OCI-LY7 (cell line): ENCODE measurements around the gene COL5A1. TPM values are rescaled to one million over a fixed set of nuclear protein-coding genes. Genes with fewer than 3 reads are reported as not detected.

Experiments used
- BruUV-seq: library from RNA; stranded (reverse); fragments of 400-500 nt; replicated peaks from 2 replicates; lab custom pipeline; 2021; lab: Mats Ljungman, UMichigan
- CTCF ChIA-PET: fragments of 300-600 bp; sonication (Branson Sonifier 250); formaldehyde crosslinking; loops from one replicate; lab custom pipeline; 2022; ENCODE audit warnings: antibody characterized with exemption; ENCODE audit not compliant: unreplicated experiment; lab: Charles Lee
- POLR2A ChIA-PET: fragments of 300-600 bp; sonication (Branson Sonifier 250); formaldehyde crosslinking; loops from one replicate; lab custom pipeline; 2022; ENCODE audit warnings: antibody characterized with exemption; lab: Charles Lee
- DNase-seq: peaks from one replicate; pipeline ENCODE4 v3.0.0-alpha.2; 2015; ENCODE audit warnings: low spot score
- H2AFZ ChIP-seq: fragments of 200-600 bp; sonication (generic), shearing (Covaris generic); 2 replicates; pipeline ENCODE4 v1.6.1; 2014; ENCODE audit warnings: mild to moderate bottlenecking, antibody characterized with exemption, low read length, moderate library complexity
- H3K27ac ChIP-seq: fragments of 200-600 bp; sonication (generic); 2 replicates; pipeline ENCODE4 v1.5.1; 2014; ENCODE audit warnings: mixed run types, low read depth, mild to moderate bottlenecking, moderate library complexity, low read length, inconsistent platforms; ENCODE audit not compliant: poor library complexity, severe bottlenecking
- H3K36me3 ChIP-seq: fragments of 200-600 bp; sonication (generic); 2 replicates; pipeline ENCODE4 v1.6.1; 2014; ENCODE audit warnings: mild to moderate bottlenecking, antibody characterized with exemption, low read length, moderate library complexity, mixed read lengths; ENCODE audit not compliant: insufficient read depth
- H3K4me1 ChIP-seq: fragments of 200-600 bp; sonication (generic); 2 replicates; pipeline ENCODE4 v1.5.1; 2014; ENCODE audit warnings: mild to moderate bottlenecking, low read length; ENCODE audit not compliant: insufficient read depth, poor library complexity, severe bottlenecking
- H3K4me2 ChIP-seq: fragments of 200-600 bp; sonication (generic); 2 replicates; pipeline ENCODE4 v1.6.1; 2014; ENCODE audit warnings: mild to moderate bottlenecking, low read length
- H3K4me3 ChIP-seq: fragments of 200-600 bp; sonication (generic); 2 replicates; pipeline ENCODE4 v1.5.1; 2014; ENCODE audit warnings: mild to moderate bottlenecking, low read depth, low read length; ENCODE audit not compliant: poor library complexity, severe bottlenecking
- H3K79me2 ChIP-seq: fragments of 200-600 bp; sonication (generic); 2 replicates; pipeline ENCODE4 v1.6.1; 2016; ENCODE audit warnings: low read depth, mild to moderate bottlenecking, low read length, moderate library complexity, mixed read lengths; ENCODE audit not compliant: insufficient read depth
- H3K9me2 ChIP-seq: fragments of 200-600 bp; sonication (generic); 2 replicates; pipeline ENCODE4 v1.6.1; 2016; ENCODE audit warnings: mild to moderate bottlenecking, low read length, mixed read lengths; ENCODE audit not compliant: insufficient read depth
- H3K9me3 ChIP-seq: fragments of 200-600 bp; sonication (generic); 2 replicates; pipeline ENCODE4 v1.6.1; 2014; ENCODE audit warnings: mild to moderate bottlenecking, mixed run types, low read length, mixed read lengths
- H4K20me1 ChIP-seq: fragments of 200-600 bp; sonication (generic); 2 replicates; pipeline ENCODE4 v1.6.1; 2014; ENCODE audit warnings: mild to moderate bottlenecking, antibody characterized with exemption, low read length, moderate library complexity, mixed read lengths; ENCODE audit not compliant: insufficient read depth
- EZH2phosphoT487 ChIP-seq: fragments of 200-600 bp; sonication (generic); IDR thresholded peaks from 2 replicates; pipeline ENCODE4 v1.6.1; 2018; ENCODE audit warnings: low read depth, borderline replicate concordance, mild to moderate bottlenecking, mixed run types, antibody characterized with exemption, low read length, moderate library complexity, mixed read lengths
- intact Hi-C: fragments of 100-400 bp; cut with micrococcal nuclease; formaldehyde crosslinking; loops from one replicate; pipeline ENCODE4 v1.10.0; 2022; ENCODE audit not compliant: unreplicated experiment
- total RNA-seq, 2 experiments: library from RNA; depleted of rRNA in 1 of 2; stranded (reverse); fragments of >200 nt in 1 of 2; shearing (Covaris generic) in 1 of 2; gene quantifications; 2 replicates each; pipeline ENCODE4 v1.2.3, GENCODE V29; 2014 to 2022
- TF ChIP-seq, protein P1 (sequence below): fragments of 200-600 bp; sonication (generic); conservative IDR thresholded peaks from 2 replicates; pipeline ENCODE4 v1.5.1; 2014; ENCODE audit warnings: mild to moderate bottlenecking, antibody characterized with exemption, low read length, moderate library complexity, mixed read lengths

Gene COL5A1
- total RNA-seq, 2 experiments from 2014 or later, result 12.2 to 28.6 TPM

DNA sequence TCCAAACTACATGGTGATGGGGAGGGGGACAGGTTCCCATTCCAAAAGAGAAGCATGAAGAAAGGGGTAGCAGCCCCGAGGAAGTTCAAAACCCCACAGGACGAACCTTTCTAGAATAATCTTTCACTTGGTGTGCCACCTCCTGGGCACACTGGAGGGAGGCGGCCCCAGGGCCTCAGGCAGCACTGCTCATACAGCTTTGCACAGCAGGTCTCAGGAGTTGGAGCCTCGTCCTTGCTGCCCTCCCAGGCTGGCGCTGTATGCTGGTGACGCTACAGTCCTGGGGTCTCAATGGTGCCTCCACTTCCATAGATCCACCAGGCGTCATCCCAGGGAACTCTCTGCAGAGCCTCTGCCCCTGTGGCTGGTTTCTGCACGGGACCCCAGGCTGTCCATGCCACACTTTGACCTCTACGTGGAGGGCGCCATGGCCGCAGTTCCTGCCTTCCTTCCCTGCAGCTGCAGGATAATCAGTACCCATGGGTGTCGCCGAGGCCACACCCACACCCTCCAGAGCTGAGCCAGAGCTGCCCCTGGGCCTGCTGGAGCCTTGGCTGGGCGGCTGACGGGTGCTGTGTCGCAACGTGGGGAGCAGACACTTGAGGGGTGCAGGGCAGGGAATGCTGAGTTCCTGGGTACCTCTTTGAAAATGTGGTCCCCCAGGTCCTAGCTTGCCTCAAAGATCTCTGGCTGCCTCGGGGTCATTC, 95.3 kb downstream of the COL5A1 start:
- no peaks in the 10 kb centered on the region for H4K20me1 ChIP-seq
- TF ChIP-seq, protein P1, sequence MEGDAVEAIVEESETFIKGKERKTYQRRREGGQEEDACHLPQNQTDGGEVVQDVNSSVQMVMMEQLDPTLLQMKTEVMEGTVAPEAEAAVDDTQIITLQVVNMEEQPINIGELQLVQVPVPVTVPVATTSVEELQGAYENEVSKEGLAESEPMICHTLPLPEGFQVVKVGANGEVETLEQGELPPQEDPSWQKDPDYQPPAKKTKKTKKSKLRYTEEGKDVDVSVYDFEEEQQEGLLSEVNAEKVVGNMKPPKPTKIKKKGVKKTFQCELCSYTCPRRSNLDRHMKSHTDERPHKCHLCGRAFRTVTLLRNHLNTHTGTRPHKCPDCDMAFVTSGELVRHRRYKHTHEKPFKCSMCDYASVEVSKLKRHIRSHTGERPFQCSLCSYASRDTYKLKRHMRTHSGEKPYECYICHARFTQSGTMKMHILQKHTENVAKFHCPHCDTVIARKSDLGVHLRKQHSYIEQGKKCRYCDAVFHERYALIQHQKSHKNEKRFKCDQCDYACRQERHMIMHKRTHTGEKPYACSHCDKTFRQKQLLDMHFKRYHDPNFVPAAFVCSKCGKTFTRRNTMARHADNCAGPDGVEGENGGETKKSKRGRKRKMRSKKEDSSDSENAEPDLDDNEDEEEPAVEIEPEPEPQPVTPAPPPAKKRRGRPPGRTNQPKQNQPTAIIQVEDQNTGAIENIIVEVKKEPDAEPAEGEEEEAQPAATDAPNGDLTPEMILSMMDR, result no peak
- no peak for TF ChIP-seq EZH2phosphoT487
- no TSS peak for BruUV-seq
- no peak overlapping the region for H3K4me3 ChIP-seq
- H3K79me2 ChIP-seq, result no peaks in the 10 kb centered on the region
- H2AFZ ChIP-seq, result no peak overlapping the region
- no peak overlapping the region for H3K4me2 ChIP-seq
- intact Hi-C loops, result loop anchor here (5.0 kb wide), 1 partner anchor 40 kb away; no protein-coding TSS in a partner anchor
- no peaks in the 10 kb centered on the region for H3K4me1 ChIP-seq
- ChIA-PET POLR2A (no interaction called here), CTCF (no interaction called here)
- no peaks in the 10 kb centered on the region for H3K36me3 ChIP-seq
- H3K9me2 ChIP-seq, result no peaks in the 10 kb centered on the region
- no peak for DNase-seq
- H3K27ac ChIP-seq, result no peak overlapping the region
- H3K9me3 ChIP-seq, result no peaks in the 10 kb centered on the region

DNA sequence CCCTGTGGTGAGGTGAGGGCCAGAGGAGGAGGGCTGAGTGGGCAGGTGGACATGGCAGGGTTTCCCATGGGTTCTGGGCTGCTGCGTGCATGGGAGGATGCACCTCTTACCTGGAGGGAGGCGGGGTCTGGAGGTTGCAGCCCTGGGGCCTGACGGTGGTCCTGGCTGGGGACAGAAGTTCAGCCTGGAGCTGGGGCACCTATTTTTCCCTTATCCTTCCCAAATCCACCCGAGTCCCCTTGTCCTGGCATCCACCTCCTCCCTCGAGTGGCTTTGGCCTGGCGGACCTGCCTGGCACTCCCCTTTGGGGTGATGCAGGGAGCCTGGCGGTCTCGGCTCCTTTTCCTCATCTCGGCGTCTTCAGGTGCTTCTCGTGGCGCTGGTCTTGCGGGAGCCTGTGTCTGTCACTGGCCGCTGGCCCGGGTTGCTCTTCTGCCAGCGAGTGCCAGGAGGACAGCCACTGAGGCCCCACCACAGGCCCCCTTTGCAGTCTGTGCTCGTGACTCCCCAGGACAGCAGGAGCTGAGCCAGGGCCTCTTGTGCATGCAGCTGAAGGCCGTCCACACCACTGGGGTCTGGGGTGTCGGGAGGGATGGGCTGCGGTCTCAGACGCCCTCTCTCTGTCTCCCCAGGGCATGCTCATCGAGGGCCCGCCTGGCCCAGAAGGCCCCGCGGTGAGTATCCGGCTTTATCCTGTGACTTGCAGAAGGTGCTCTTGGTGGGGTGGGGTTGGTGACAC, 96.4 kb downstream of the COL5A1 start:
- ChIA-PET POLR2A (no interaction called here), CTCF (no interaction called here)
- H4K20me1 ChIP-seq, result no peaks in the 10 kb centered on the region
- no TSS peak for BruUV-seq
- no peak for DNase-seq
- no peaks in the 10 kb centered on the region for H3K79me2 ChIP-seq
- no peak for TF ChIP-seq EZH2phosphoT487
- TF ChIP-seq, protein P1, result no peak
- H2AFZ ChIP-seq, result no peak overlapping the region
- H3K4me2 ChIP-seq, result no peak overlapping the region
- intact Hi-C loops, result loop anchor here (5.0 kb wide), 1 partner anchor 41 kb away; no protein-coding TSS in a partner anchor
- H3K9me2 ChIP-seq, result no peaks in the 10 kb centered on the region
- H3K4me1 ChIP-seq, result no peaks in the 10 kb centered on the region
- H3K36me3 ChIP-seq, result no peaks in the 10 kb centered on the region
- no peak overlapping the region for H3K27ac ChIP-seq
- no peaks in the 10 kb centered on the region for H3K9me3 ChIP-seq
- H3K4me3 ChIP-seq, result no peak overlapping the region
